CD4-positive, alpha-beta T cell treated with Interleukin-15 for 4 hours (primary cell): Measurements from ENCODE around the gene TP63.

Experiments used
- DNase-seq: peaks from one replicate; pipeline ENCODE4 v3.0.0-alpha.2; 2020; ENCODE audit warnings: low spot score

Gene TP63

GRCh38 chr3:189868061-189868460 is 236.9 kb downstream of the TP63 start:
- no peak for DNase-seq

- no peak for DNase-seq
These were observed 238.0 kb downstream of the TP63 start for GRCh38 chr3:189869165-189869564.

GRCh38 chr3:189871418-189871817 is 240.2 kb downstream of the TP63 start:
- DNase-seq = no peak

DNA sequence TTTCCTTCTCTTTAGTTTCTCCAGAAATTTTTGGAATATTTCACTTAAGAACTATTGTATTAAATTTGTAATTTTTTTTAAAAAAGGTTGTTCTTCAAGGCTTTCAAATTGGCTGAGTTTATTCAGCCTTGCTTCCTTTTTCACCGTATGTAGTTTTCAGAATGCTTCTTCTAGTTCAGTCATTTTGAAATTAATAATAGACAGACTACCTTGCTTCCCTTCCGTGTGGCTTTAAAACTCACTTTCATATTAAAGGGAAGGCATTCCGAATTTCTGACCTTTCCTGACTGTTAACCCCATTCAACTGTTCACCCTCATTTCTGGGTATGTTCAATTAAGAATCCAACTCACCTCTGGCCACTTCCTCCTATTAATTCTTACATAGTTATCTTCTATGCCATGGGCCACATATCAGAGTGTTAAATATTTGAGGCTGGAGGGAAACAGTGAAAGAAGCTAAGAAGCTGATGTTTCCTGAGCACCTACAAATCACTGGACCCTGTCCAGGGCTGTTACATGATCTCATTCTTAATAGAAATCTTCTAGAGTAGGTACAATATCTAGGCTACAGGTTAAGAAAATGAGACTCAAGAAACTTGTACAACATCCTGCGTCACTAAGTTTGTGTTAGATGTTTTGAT is 252.0 kb downstream of the TP63 start:
- no peak for DNase-seq

- no peak for DNase-seq
These were observed 259.3 kb downstream of the TP63 start for GRCh38 chr3:189890496-189890895.

DNA sequence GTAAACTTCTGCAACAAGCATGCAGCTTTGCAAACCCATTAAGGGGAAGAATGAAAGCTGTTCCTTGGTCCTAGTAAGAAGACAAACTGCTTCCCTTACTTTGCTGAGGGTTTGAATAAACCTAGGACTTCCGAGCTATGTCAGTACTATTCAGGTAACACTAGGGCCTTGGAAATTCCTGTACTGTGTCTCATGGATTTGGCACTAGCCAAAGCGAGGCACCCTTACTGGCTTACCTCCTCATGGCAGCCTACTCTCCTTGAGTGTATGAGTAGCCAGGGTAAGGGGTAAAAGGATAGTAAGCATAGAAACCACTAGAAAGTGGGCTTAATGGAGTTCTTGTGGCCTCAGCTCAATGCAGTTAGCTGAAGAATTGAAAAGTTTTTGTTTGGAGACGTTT is 265.3 kb downstream of the TP63 start:
- no peak for DNase-seq

DNA sequence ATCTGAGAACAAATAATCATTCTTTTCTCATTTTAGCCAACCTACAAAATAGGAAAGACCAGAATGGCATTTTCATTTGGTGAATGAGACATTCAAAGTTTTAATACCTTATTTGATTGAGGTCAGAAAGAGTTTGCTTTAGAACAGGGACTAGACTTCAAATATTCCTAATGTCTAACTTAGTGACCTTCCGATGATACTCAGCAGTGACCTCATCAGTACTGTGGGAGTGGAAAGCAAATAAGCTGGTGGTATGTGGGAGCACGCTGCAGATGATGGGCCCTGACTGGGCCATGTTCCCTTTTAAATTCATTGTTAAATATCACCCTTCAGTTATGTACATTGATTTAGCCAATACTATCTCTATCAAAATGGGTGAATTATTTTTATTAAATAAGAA is 266.2 kb downstream of the TP63 start:
- no peak for DNase-seq

GRCh38 chr3:189898559-189899153 is 267.5 kb downstream of the TP63 start:
- no peak for DNase-seq

- DNase-seq = no peak
These were observed 268.0 kb downstream of the TP63 start for GRCh38 chr3:189899186-189899585.

DNA sequence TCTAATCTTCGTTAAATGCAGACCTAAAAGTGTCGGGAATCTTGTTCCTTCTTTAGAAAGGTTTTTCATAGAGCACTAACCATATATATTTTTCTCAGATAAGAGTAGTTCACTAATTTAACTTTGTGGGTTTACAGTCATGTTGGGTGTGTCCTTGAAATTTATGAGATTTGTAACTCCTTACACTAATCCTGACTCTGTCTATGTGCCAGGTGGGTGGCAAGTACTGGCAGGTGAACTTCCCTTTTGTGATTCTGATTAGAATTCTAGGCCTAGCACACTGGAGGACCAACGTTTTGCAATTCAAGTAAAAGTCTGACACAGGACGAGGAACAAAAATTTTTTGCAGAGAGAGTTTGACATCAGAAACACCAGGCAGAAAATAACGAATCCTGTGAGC is 269.4 kb downstream of the TP63 start:
- no peak for DNase-seq

- no peak for DNase-seq
These were observed 270.3 kb downstream of the TP63 start for GRCh38 chr3:189901481-189901880.

DNA sequence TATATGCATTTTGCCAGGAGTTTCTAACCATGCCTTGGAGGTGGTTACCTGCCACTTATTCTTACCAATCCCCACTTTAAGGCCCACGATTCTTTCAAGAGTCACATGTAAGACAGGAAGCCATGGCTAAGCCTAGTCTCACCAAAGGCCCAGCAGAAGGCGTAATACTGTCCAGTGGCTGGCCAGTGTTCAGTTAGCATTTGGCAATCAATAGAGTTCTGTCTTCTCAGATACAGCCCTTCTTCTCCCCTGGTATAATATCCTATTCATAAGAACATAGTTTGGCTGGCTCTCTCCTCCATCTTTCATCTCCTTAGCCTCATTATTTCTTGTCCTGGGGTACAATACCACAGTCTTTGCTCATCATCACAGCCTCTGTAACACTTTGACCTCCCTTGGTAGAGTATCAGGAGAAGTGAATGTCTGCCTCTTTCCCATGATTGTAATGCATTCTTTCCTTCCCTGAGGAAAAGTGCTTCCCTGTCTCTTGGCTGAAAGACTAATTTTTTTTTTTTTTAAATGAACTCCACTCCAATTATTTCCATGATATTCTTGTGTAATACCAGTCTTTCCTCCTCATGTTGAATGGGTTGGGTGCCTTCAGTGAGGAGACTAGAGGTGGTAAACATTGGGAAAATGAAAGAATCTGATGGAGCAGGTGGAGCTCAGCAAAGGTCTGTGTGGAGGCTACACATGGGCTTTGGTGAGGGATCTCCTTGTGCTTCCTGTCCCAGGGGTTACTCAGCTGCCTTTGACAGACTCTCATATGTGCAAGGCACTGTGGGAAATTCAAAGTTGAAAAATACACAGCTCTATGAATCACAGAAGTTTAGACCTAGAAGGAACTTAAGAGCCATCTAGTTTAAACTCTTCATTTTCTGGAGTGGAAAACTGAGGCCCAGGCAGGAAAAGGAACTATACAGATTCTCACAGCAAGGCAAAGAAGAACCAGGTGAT is 271.3 kb downstream of the TP63 start:
- no peak for DNase-seq

DNA sequence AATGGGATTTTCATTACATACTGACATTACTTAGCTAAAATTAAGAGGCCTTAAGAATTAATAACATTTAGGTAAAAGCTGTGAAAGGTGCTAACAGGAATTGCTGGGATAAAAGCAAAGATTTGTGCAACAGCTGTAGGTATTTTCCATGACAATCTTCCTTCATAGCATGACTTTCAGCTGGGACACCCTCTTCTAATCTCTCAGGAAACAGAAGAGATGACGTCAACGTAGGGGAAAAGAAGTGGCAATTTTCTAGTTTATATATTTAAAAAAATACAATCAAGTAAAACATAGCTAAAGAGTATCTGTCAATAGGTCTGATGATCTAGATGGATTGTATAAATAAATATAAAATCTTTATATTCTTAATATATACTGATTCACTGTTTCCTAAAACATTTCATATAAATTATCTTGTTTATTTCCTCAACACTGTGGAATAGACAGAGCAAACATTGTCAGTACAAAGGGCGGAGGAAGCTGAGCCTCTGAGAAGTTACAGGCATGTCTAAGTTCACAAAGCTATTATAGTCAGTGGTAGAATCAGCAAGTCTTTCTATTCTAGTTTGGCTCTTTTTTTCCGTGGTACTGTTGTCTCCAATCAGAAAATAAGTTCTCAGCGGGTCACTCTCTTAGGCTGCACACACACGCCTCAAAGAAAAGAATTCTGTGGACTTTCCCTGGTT is 272.5 kb downstream of the TP63 start:
- DNase-seq = no peak

DNA sequence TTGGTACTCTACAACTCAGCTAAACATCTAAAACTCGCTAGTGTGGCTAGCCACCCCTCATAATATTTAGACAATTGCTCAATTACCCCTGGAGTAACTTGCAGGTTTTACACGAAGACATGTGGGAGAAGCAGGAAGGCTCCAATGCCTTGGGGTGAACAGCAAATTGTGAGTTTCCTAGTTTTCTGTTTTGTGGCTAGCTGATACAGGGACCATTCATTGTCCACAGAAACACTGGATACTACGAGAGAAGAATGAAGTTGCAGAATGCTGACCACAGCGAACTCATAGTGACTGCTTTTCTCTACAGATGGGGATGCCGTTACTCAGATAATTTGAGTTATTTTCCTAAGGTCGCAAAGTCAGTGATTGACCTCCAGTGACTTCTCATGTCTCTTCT is 276.6 kb downstream of the TP63 start:
- no peak for DNase-seq

- no peak for DNase-seq
These were observed 277.5 kb downstream of the TP63 start for GRCh38 chr3:189908646-189909045.

DNA sequence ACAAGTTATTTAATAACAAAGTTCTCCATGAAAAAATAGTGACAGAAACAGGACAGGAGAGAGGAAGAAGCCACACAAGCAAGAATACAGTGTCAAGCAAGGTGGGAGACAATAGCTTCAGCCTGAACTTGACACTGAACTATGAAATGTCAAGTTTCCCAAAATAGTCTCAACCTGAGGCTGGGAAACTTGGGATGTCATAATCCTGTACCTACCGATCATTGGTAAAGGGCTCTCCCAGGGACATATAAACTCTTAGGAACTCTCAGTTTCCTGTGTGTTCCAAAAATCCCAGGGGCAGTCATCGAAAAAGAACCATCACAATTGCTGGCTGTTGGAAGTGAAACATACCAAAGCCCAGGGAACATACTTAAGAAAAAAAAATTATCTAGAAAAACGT is 277.9 kb downstream of the TP63 start:
- no peak for DNase-seq

GRCh38 chr3:189909573-189909972 is 278.4 kb downstream of the TP63 start:
- no peak for DNase-seq

GRCh38 chr3:189911001-189911400 is 279.8 kb downstream of the TP63 start:
- no peak for DNase-seq

DNA sequence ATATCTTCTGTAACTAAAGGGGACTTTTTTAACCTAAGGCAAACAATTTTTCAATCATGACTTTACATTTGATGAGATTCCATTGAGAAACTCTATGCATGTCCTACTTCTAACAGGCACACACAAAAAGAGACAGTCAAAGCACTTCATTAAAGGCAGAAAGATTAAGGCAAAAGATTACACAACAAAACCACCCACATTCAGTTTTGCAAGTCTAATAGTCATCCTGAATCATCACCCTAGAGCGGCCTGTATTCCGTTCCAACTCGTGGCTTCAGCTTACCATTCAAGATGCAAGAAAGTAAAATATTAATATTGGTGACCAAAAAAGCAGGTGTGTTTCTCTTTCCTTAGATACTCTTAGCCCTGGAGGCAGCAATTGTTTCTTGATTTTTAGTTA is 283.6 kb downstream of the TP63 start:
- no peak for DNase-seq

- DNase-seq = no peak
These were observed 290.6 kb downstream of the TP63 start for GRCh38 chr3:189921770-189922169.

GRCh38 chr3:189927975-189928895 is 297.0 kb downstream of the TP63 start:
- DNase-seq = no peak
